Epithelial cell of esophagus (primary cell): ENCODE data around the gene GPR22.

Experiments
- DNase-seq: peaks from one replicate; pipeline ENCODE4 v3.0.0; 2010; ENCODE audit warnings: low read depth
- H3K4me3 ChIP-seq: 2 replicates; pipeline ENCODE4 v1.5.1; 2011; ENCODE audit warnings: mild to moderate bottlenecking, low read length, control low read depth
- CTCF ChIP-seq: IDR thresholded peaks from 2 replicates; pipeline ENCODE4 v1.5.1; 2011; ENCODE audit warnings: low read depth, mild to moderate bottlenecking, low read length, control low read depth, inconsistent platforms; ENCODE audit not compliant: insufficient read depth; ENCODE audit errors: missing control alignments

The GPR22 gene

GRCh38 chr7:107441581-107442422 lies 28.1 kb upstream of the GPR22 start:
- H3K4me3 ChIP-seq: no peak overlapping the region
- DNase-seq: no peak
- no peak for TF ChIP-seq CTCF

GRCh38 chr7:107442678-107443077 lies 27.2 kb upstream of the GPR22 start:
- no peak overlapping the region for H3K4me3 ChIP-seq
- no peak for DNase-seq
- TF ChIP-seq CTCF: no peak

- TF ChIP-seq CTCF: no peak
- peak; percentile 57 for DNase-seq
- H3K4me3 ChIP-seq: no peak overlapping the region
Observed at GRCh38 chr7:107446531-107446930, 23.3 kb upstream of the GPR22 start.

GRCh38 chr7:107446988-107447387 lies 22.9 kb upstream of the GPR22 start:
- no peak for TF ChIP-seq CTCF
- DNase-seq: peak; percentile 62
- no peak overlapping the region for H3K4me3 ChIP-seq

- H3K4me3 ChIP-seq: no peak overlapping the region
- no peak for DNase-seq
- no peak for TF ChIP-seq CTCF
Observed at GRCh38 chr7:107450970-107451369, 18.9 kb upstream of the GPR22 start.

- TF ChIP-seq CTCF: no peak
- H3K4me3 ChIP-seq: no peak overlapping the region
- DNase-seq: no peak
Observed at GRCh38 chr7:107453388-107453787, 16.5 kb upstream of the GPR22 start.

- no peak for TF ChIP-seq CTCF
- no peak for DNase-seq
- no peak overlapping the region for H3K4me3 ChIP-seq
Observed at GRCh38 chr7:107461938-107462533, 7.8 kb upstream of the GPR22 start.
